Neural crest cell (in vitro differentiated cells): ENCODE measurements around the gene CCL25. TPM values are rescaled to one million over a fixed set of nuclear protein-coding genes. Genes with fewer than 3 reads are reported as not detected.

Experiments
- DNase-seq: peaks from one replicate; pipeline ENCODE4 v3.0.0; 2021; ENCODE audit warnings: low read depth, mixed read lengths, low spot score
- H3K27ac Mint-ChIP-seq: one replicate; pipeline ENCODE4 v1.8.0; 2021; ENCODE audit warnings: mild to moderate bottlenecking, mixed read lengths; ENCODE audit not compliant: unreplicated experiment
- H3K27me3 Mint-ChIP-seq: 2 replicates; pipeline ENCODE4 v1.8.0; 2021; ENCODE audit warnings: low read depth, mild to moderate bottlenecking, mixed read lengths
- H3K36me3 Mint-ChIP-seq: 2 replicates; pipeline ENCODE4 v1.8.0; 2021; ENCODE audit warnings: low read depth, mild to moderate bottlenecking, mixed read lengths
- H3K4me1 Mint-ChIP-seq: 2 replicates; pipeline ENCODE4 v1.8.0; 2021; ENCODE audit warnings: mixed read lengths
- H3K4me3 Mint-ChIP-seq: one replicate; pipeline ENCODE4 v1.8.0; 2021; ENCODE audit warnings: mild to moderate bottlenecking, mixed read lengths
- H3K9me3 Mint-ChIP-seq: 2 replicates; pipeline ENCODE4 v1.8.0; 2021; ENCODE audit warnings: mixed read lengths
- CTCF ChIP-seq: fragments of 200-600 bp; sonication (generic); conservative IDR thresholded peaks from 2 replicates; pipeline ENCODE4 v1.5.0; 2021; ENCODE audit warnings: antibody characterized with exemption, mild to moderate bottlenecking
- total RNA-seq: library from RNA; stranded (reverse); gene quantifications from 2 replicates; pipeline ENCODE4 v1.2.1, GENCODE V29; 2021

Gene CCL25
- total RNA-seq, 1 donor from 2014 or later, result not detected

- DNase-seq, result no peak
- Mint-ChIP-seq H3K36me3 (no peaks in the 10 kb centered on the region), H3K4me1 (no peaks in the 10 kb centered on the region), H3K9me3 (no peaks in the 10 kb centered on the region), H3K27me3 (no peaks in the 10 kb centered on the region), H3K4me3 (no peak overlapping the region), H3K27ac (no peak overlapping the region)
- no peak for TF ChIP-seq CTCF
Observed at GRCh38 chr19:8057545-8058270, 5.1 kb downstream of the CCL25 start.

GRCh38 chr19:8064911-8065874 lies 12.6 kb downstream of the CCL25 start:
- peaks cover 6% of the 10 kb centered on the region for H3K9me3 Mint-ChIP-seq

GRCh38 chr19:8065875-8066261 lies 13.3 kb downstream of the CCL25 start:
- TF ChIP-seq CTCF, result no peak
- peaks cover 12% of the 10 kb centered on the region for H3K4me1 Mint-ChIP-seq
- DNase-seq, result no peak
- H3K9me3 Mint-ChIP-seq, result peaks cover 8% of the 10 kb centered on the region
- no peaks in the 10 kb centered on the region for H3K27me3 Mint-ChIP-seq
- peaks cover 6% of the 10 kb centered on the region for H3K36me3 Mint-ChIP-seq
- H3K27ac Mint-ChIP-seq, result no peak overlapping the region
- no peak overlapping the region for H3K4me3 Mint-ChIP-seq

More at GRCh38 chr19:8064911-8065874, 12.6 kb downstream of the CCL25 start:
- TF ChIP-seq CTCF, result no peak
- Mint-ChIP-seq H3K27ac (no peak overlapping the region), H3K36me3 (peaks cover 4% of the 10 kb centered on the region), H3K4me3 (no peak overlapping the region), H3K27me3 (no peaks in the 10 kb centered on the region), H3K4me1 (peaks cover 12% of the 10 kb centered on the region)
- DNase-seq, result no peak

GRCh38 chr19:8069096-8069973 lies 16.8 kb downstream of the CCL25 start:
- DNase-seq, result peak; percentile 36
- H3K27ac Mint-ChIP-seq, result peak overlapping the region; percentile 94
- peaks cover 13% of the 10 kb centered on the region for H3K36me3 Mint-ChIP-seq
- TF ChIP-seq CTCF, result peak; percentile 75
- H3K4me3 Mint-ChIP-seq, result peak overlapping the region; percentile 31
- H3K27me3 Mint-ChIP-seq, result no peaks in the 10 kb centered on the region
- peaks cover 10% of the 10 kb centered on the region for H3K9me3 Mint-ChIP-seq
- H3K4me1 Mint-ChIP-seq, result peaks cover 14% of the 10 kb centered on the region

GRCh38 chr19:8071912-8072311 lies 19.4 kb downstream of the CCL25 start:
- DNase-seq, result no peak
- Mint-ChIP-seq H3K36me3 (peaks cover 13% of the 10 kb centered on the region), H3K27me3 (no peaks in the 10 kb centered on the region), H3K4me3 (no peak overlapping the region), H3K4me1 (peaks cover 26% of the 10 kb centered on the region), H3K27ac (no peak overlapping the region), H3K9me3 (peaks cover 12% of the 10 kb centered on the region)
- TF ChIP-seq CTCF, result no peak
